ENCODE results near the gene CAMK1D. TPM values are rescaled to one million over a fixed set of nuclear protein-coding genes. Genes with fewer than 3 reads are reported as not detected.
"Not testable (repeated sequence)": the region's sequence is repeated elsewhere in the genome, so short reads cannot be mapped to it uniquely, and the experiment has no call there.

Gene CAMK1D
- total RNA-seq, 2 donors from 2014 or later = 42.5 to 50.7 TPM

DNA sequence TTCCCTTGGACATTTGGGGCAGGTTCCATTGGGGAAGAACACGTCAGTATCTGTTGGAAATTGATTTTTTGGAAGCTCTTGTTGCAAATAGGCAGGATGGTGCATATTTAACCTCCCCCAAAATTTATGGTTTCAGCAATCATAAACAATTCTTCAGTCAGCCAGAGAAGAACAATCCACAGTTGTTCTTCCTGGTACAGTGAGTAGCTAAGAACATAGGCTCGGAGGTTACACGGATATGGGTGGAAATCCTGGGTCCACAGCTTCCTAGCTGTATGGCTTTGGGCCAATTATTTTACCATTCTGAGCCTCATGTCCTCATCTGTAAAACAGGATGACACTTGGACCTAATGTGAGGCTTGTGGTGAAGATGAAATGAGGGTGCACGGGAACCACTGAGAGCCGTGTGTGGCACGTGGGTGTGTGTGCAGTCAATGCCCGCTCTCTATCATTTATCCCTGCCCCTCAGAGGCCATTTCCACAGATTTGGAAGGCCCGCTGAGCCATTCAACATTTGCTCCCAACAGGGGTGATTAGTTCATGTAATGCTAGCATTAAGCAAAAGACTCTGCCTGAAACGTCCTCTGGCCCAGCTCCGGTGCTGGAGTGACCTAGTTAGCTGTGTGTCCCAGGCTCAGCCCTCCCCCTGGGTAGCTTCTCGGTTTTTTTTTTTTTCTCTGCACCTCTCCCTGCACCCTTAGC lies 9.7 kb downstream of the CAMK1D start:
- intact Hi-C loops (cut with DNase I, micrococcal nuclease) = no loop called here
- peak; percentile 85 for ATAC-seq
- no peak for DNase-seq

DNA sequence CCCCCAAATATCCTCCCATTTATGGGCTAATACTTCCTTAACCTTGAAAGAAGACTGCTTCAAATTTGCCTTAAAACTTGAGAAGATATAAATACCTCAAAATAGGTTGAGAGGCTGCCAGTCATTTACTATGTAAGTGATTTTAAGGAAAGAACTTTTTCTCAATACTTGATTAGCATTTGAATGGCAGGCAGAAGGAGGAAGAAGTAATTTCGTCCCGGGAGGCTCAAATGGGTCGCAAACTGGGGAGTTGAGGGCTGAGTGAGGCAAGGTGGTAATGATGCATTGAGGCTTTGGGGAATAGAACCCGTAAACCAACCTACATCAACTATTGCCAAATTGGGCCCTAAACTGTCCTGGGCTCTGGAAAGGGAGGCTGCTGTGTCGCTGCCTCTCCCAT lies 11.1 kb downstream of the CAMK1D start:
- ATAC-seq (no peak), DNase-seq (no peak)
- intact Hi-C loops (cut with DNase I, micrococcal nuclease) = no loop called here

- DNase-seq; ATAC-seq; intact Hi-C loops (cut with DNase I, micrococcal nuclease): not testable (repeated sequence)
Measured at GRCh38 chr10:12361115-12361514, 11.8 kb downstream of the CAMK1D start.

GRCh38 chr10:12364559-12364958 lies 15.2 kb downstream of the CAMK1D start:
- DNase-seq (no peak), ATAC-seq (no peak)
- intact Hi-C loops (cut with DNase I, micrococcal nuclease) = no loop called here

DNA sequence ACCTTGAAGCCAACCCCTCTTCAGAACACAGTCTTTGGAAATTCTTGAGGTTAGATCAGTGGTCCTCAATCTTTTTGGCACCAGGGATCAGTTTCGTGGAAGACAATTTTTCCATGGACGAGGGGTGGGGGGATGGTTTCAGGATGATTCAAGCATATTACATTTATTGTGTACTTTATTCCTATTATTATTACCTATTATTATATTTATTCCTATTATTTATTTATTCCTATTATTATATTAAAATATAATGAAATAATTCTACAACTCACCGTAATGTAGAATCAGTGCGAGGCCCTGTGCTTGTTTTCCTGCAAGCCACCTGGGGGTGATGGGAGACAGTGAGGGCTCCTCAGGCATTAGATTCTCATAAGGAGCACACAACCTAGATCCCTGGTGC lies 17.9 kb downstream of the CAMK1D start:
- intact Hi-C loops (cut with DNase I, micrococcal nuclease) = no loop called here
- ATAC-seq (no peak), DNase-seq (no peak)

GRCh38 chr10:12369982-12370381 lies 20.6 kb downstream of the CAMK1D start:
- ATAC-seq (no peak), DNase-seq (no peak)
- intact Hi-C loops (cut with DNase I, micrococcal nuclease) = no loop called here

GRCh38 chr10:12372846-12373245 lies 23.5 kb downstream of the CAMK1D start:
- ATAC-seq (no peak), DNase-seq (no peak)
- intact Hi-C loops (cut with DNase I, micrococcal nuclease) = no loop called here

DNA sequence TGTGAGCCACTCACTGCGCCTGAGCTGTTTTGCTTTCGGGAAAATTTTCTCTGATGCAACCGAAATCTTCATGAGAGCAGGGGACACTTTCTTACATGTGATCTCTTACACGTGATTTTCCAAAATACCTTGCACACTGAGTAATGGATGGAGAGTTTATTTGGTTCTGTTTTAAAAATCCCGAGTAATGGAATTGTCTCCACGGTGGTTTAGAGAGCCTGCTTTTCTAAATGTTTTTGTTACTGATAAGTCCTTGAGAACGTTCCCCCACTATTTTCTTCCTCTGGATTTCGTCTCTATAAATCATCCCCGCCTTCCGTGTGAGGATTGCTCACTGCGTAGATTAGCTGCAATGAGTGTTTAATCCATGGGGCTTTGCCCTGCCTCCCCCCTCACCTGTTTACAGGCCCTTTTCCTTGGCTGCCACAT lies 25.7 kb downstream of the CAMK1D start:
- DNase-seq (no peak), ATAC-seq (no peak)
- intact Hi-C loops (cut with DNase I, micrococcal nuclease) = no loop called here

DNA sequence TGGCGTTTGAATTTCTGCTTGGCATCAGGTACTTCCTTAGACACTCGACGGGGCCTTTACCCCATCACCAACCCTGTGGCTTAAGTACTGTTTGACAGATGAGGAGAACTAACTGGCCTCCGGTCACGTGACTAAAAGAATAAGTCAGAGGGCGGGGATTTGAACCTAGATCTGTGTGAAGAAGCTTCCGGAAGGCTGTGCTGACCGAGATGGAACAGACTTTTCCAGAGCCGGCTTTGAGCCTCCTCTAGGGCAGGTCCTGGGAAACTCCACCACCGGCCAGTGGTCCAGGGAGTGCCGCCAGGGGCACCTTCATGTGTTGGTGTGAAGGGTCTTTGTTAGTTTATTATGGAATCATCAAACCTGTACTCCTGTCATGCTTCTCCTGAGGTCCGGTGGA lies 26.9 kb downstream of the CAMK1D start:
- DNase-seq = no peak
- no peak for ATAC-seq
- intact Hi-C loops (cut with DNase I, micrococcal nuclease) = no loop called here

GRCh38 chr10:12377658-12378290 lies 28.4 kb downstream of the CAMK1D start:
- no peak for DNase-seq
- no peak for ATAC-seq
- intact Hi-C loops (cut with DNase I, micrococcal nuclease) = no loop called here

- ATAC-seq = peak; percentile 71
- DNase-seq = peak in 1 of 2 donors; percentile 32
- intact Hi-C loops (cut with DNase I, micrococcal nuclease) = no loop called here
Measured at GRCh38 chr10:12380999-12381398, 31.7 kb downstream of the CAMK1D start.

DNA sequence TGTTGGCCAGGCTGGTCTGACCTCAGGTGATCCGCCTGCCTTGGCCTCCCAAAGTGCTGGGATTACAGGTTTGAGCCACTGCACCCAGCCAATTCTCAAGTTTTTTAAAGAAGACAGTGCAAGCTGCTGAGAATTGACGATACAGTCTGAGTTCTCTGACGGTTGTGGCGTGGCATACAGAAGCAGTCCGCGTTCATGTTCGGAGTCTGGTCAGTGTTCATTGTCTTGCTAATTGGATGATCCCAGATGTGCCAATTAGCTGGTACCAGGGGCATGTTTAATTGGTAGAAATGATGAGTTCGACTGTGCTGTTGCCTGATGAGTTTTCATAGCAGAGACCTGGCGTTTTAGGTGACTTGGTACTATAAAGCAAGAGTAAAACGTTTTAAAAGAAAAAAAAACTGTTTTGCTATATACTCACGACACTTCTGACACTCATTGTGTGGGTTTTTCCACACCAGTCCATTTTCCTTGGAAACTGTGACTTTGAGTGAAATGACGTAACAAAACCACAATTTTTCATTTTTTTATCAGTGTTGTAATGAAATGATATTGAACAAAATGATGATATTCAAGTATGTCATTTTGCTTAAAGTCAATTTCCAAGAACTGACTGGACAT lies 32.3 kb downstream of the CAMK1D start:
- intact Hi-C loops (cut with DNase I, micrococcal nuclease) = no loop called here
- ATAC-seq (no peak), DNase-seq (no peak)

GRCh38 chr10:12382157-12382548 lies 32.8 kb downstream of the CAMK1D start:
- intact Hi-C loops (cut with DNase I, micrococcal nuclease) = no loop called here
- DNase-seq = no peak
- no peak for ATAC-seq

DNA sequence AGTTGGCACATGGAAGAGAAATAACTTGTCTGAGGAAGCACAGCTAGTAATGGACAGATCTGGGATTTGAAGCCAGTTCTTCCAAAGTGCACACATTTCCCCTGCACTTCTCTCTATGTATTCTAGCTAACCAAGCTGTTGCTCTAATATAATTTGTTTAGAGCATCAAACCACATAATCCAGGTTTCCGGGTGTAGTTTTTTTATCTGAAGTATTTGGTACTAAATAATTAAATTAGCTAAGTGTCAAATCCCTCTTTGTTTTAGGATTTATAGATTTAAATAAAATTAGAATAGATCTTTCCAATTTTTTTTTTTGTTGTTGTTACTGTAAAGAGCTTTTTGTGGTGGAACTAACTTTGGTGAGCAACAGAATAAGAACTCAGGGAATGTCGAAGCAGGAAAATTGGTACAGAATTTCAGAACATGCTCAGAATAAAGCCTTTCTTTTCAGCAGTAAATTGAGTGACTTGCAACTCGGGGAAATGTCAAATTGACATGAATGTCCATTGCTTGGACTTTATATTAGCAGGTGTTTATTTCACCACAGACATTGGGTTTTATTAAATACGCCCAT lies 33.7 kb downstream of the CAMK1D start:
- intact Hi-C loops (cut with DNase I, micrococcal nuclease) = no loop called here
- DNase-seq = no peak
- no peak for ATAC-seq

GRCh38 chr10:12384906-12385305 lies 35.6 kb downstream of the CAMK1D start:
- DNase-seq = no peak
- no peak for ATAC-seq
- intact Hi-C loops (cut with DNase I, micrococcal nuclease) = no loop called here

- DNase-seq (no peak), ATAC-seq (no peak)
- intact Hi-C loops (cut with DNase I, micrococcal nuclease) = no loop called here
Measured at GRCh38 chr10:12387561-12388210, 38.3 kb downstream of the CAMK1D start.

DNA sequence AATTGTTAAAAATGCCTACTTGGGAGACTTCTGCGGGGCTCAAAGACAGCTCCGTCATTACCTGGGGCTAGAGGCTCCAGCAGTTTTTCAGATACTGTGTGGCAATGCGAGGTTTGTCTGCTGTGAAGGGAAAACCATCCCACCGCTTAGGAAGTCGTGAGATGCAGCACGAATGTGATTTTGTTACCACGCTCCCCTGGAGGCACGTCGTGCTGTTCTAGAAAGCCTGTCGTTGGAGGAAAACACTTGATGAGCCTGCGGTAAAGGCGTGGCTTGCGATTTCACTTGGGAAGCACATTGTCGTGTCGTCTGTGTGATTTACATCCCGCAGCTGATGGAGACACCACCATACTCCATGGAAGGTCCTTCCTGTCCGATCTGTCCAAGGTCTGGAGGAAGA lies 39.3 kb downstream of the CAMK1D start:
- DNase-seq = no peak
- no peak for ATAC-seq
- intact Hi-C loops (cut with DNase I, micrococcal nuclease) = no loop called here

DNA sequence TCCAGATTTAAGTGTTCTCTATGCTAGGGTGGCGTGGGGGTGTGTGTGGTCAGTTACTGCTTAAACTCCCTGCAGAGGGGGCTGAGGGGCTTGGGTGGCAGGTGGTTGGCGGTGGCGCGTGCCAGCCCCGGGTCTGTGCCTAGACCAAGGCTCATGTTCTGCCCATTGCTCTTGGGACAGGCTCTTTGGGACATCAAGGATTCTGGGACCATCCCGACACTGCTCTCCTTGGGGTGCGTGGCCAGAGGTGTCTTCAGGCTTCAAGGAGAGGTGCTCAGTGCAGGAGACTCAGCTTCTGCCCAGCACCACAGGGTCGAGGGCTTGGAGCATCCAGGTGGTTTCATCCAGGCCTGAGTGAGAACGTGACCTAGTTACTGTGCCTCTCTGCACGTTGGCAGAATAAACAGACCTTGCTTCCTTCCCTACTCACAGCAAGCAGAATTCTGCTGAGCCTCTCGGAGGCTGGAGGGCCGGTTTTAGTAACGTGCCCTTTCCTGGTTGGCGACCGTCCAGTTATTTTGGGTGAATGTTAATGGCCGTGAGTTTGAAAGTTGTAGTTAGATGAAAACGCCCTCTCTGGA lies 39.9 kb downstream of the CAMK1D start:
- ATAC-seq = peak; percentile 87
- peak; percentile 54 for DNase-seq
- intact Hi-C loops (cut with DNase I, micrococcal nuclease) = no loop called here

GRCh38 chr10:12390733-12391132 lies 41.4 kb downstream of the CAMK1D start:
- DNase-seq (no peak), ATAC-seq (no peak)
- intact Hi-C loops (cut with DNase I, micrococcal nuclease) = no loop called here
